DOHH2 (cell line): Measurements from ENCODE around the gene ZBED5.

Source experiments
- H3F3A ChIP-seq: fragments of 200-600 bp; sonication (generic), shearing (Covaris generic); 2 replicates; pipeline ENCODE4 v1.6.0; 2016; ENCODE audit warnings: antibody characterized with exemption, mild to moderate bottlenecking; ENCODE audit not compliant: control insufficient read depth, insufficient read depth
- H3K27ac ChIP-seq: fragments of 200-600 bp; sonication (generic); 2 replicates; pipeline ENCODE4 v1.5.1; 2014; ENCODE audit warnings: low read depth, mild to moderate bottlenecking, low read length, moderate library complexity
- H3K27me3 ChIP-seq: fragments of 200-600 bp; sonication (generic); 2 replicates; pipeline ENCODE4 v1.6.1; 2014; ENCODE audit warnings: mild to moderate bottlenecking, low read length, mixed read lengths; ENCODE audit not compliant: control insufficient read depth
- H3K36me3 ChIP-seq: fragments of 200-600 bp; sonication (generic); 2 replicates; pipeline ENCODE4 v1.6.1; 2014; ENCODE audit warnings: mild to moderate bottlenecking, low read length, moderate library complexity, mixed read lengths; ENCODE audit not compliant: control insufficient read depth
- H3K4me1 ChIP-seq: fragments of 200-600 bp; sonication (generic); 2 replicates; pipeline ENCODE4 v1.6.1; 2014; ENCODE audit warnings: mild to moderate bottlenecking, low read length, mixed read lengths; ENCODE audit not compliant: control insufficient read depth
- H3K4me2 ChIP-seq: fragments of 200-600 bp; sonication (generic); 2 replicates; pipeline ENCODE4 v1.6.0; 2014; ENCODE audit warnings: mild to moderate bottlenecking, low read length, moderate library complexity
- H3K4me3 ChIP-seq: fragments of 200-600 bp; sonication (generic); 2 replicates; pipeline ENCODE4 v1.5.1; 2014; ENCODE audit warnings: mild to moderate bottlenecking, low read length, mixed read lengths
- H3K79me2 ChIP-seq: fragments of 200-600 bp; sonication (generic); 2 replicates; pipeline ENCODE4 v1.6.1; 2014; ENCODE audit warnings: mild to moderate bottlenecking, low read length, mixed read lengths; ENCODE audit not compliant: control insufficient read depth
- H3K9me2 ChIP-seq: fragments of 200-600 bp; sonication (generic); replicated peaks from 2 replicates; pipeline ENCODE4 v1.6.1; 2014; ENCODE audit warnings: mild to moderate bottlenecking, low read length, mixed read lengths; ENCODE audit not compliant: control insufficient read depth
- H3K9me3 ChIP-seq: fragments of 200-600 bp; sonication (generic); 2 replicates; pipeline ENCODE4 v1.6.1; 2014; ENCODE audit warnings: antibody characterized with exemption, low read length, mixed read lengths; ENCODE audit not compliant: control insufficient read depth, insufficient read depth
- H4K20me1 ChIP-seq: fragments of 200-600 bp; sonication (generic); 2 replicates; pipeline ENCODE4 v1.6.0; 2014; ENCODE audit warnings: low read depth, mild to moderate bottlenecking, antibody characterized with exemption, low read length, moderate library complexity; ENCODE audit not compliant: control insufficient read depth, insufficient read depth
- EZH2phosphoT487 ChIP-seq: fragments of 200-600 bp; sonication (generic); IDR thresholded peaks from 2 replicates; pipeline ENCODE4 v1.6.1; 2017; ENCODE audit warnings: borderline replicate concordance, mild to moderate bottlenecking, antibody characterized with exemption, low read length, moderate library complexity, mixed read lengths
- TF ChIP-seq, protein P1 (sequence below): fragments of 200-600 bp; sonication (generic); IDR thresholded peaks from one replicate; pipeline ENCODE4 v1.5.1; 2014; ENCODE audit warnings: antibody characterized with exemption, mild to moderate bottlenecking, low read depth, low read length; ENCODE audit not compliant: poor library complexity, severe bottlenecking

ZBED5 gene

DNA sequence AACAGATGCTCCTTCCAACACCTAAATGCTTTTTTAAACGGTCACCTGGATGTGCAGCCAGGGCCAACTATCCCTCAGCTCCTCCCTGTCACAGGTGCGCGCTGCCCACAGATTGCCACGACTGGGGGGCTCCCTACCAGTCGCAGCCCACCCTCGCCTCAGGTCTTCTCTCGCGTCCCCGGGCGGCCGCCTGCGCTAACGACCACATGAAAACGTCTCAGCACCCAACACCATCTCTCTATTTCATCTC is 469 bp downstream of the ZBED5 start:
- H3K9me3 ChIP-seq, result no peaks in the 10 kb centered on the region
- TF ChIP-seq, protein P1, sequence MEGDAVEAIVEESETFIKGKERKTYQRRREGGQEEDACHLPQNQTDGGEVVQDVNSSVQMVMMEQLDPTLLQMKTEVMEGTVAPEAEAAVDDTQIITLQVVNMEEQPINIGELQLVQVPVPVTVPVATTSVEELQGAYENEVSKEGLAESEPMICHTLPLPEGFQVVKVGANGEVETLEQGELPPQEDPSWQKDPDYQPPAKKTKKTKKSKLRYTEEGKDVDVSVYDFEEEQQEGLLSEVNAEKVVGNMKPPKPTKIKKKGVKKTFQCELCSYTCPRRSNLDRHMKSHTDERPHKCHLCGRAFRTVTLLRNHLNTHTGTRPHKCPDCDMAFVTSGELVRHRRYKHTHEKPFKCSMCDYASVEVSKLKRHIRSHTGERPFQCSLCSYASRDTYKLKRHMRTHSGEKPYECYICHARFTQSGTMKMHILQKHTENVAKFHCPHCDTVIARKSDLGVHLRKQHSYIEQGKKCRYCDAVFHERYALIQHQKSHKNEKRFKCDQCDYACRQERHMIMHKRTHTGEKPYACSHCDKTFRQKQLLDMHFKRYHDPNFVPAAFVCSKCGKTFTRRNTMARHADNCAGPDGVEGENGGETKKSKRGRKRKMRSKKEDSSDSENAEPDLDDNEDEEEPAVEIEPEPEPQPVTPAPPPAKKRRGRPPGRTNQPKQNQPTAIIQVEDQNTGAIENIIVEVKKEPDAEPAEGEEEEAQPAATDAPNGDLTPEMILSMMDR, result peak; percentile 37
- TF ChIP-seq EZH2phosphoT487, result no peak

DNA sequence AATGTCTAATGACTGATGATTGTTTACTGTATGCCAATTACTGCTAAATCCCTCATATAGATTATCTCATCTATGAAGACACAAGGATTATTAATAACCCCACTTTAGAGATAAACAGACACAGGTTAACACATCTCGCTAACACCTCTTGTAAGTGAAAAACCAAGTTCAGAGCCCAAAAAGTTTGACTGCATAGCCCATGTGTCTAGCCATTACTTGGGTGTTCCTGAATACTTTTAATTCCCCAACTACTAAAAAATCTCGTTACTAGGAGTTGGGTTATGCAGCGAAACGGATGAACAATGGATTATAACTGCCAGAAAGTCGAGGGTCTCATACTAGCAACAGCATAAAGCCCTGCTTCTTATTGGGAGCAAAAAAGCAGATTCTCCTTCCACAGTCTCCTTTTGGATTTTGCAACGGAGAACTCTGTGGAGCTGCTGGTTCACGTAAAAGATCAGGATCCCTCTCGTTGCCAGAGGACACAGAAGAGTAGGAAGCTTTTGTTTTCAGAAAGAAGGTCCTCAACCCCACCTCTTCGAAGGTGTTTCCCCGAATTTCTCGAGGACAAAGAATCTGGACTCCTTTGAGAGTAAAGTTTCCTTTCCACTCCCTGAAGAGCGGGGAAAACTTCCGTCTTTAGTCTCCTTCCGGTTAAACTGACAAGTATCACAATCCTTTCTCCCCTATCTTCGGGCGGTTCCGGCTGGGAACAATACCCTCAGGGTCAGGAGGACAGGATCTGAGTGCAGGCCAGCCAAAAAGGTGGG is 979 bp downstream of the ZBED5 start:
- no peaks in the 10 kb centered on the region for H3K9me2 ChIP-seq
- H3K4me2 ChIP-seq, result peak overlapping the region; percentile 94
- no peaks in the 10 kb centered on the region for H4K20me1 ChIP-seq
- H3K4me1 ChIP-seq, result peaks cover 27% of the 10 kb centered on the region
- TF ChIP-seq, protein P1, result no peak
- TF ChIP-seq EZH2phosphoT487, result no peak
- peak overlapping the region; percentile 85 for H3K27ac ChIP-seq
- peaks cover 79% of the 10 kb centered on the region for H3K79me2 ChIP-seq
- no peaks in the 10 kb centered on the region for H3K27me3 ChIP-seq
- H3F3A ChIP-seq, result 0 out of 2 replicates have a peak, but pooled peaks cover 4% of the 10 kb centered on the region
- peaks cover 65% of the 10 kb centered on the region for H3K36me3 ChIP-seq
- no peaks in the 10 kb centered on the region for H3K9me3 ChIP-seq
- H3K4me3 ChIP-seq, result peak overlapping the region; percentile 99

More for the DNA sequence above, 469 bp downstream of the ZBED5 start:
- Histone ChIP-seq H3K27me3 (no peaks in the 10 kb centered on the region), H3K79me2 (peaks cover 76% of the 10 kb centered on the region), H3K27ac (peak overlapping the region; percentile 85), H4K20me1 (no peaks in the 10 kb centered on the region), H3K4me2 (peak overlapping the region; percentile 94), H3K36me3 (peaks cover 60% of the 10 kb centered on the region), H3F3A (0 out of 2 replicates have a peak, but pooled peaks cover 4% of the 10 kb centered on the region), H3K4me3 (peak overlapping the region; percentile 99), H3K9me2 (no peaks in the 10 kb centered on the region), H3K4me1 (peaks cover 32% of the 10 kb centered on the region)

DNA sequence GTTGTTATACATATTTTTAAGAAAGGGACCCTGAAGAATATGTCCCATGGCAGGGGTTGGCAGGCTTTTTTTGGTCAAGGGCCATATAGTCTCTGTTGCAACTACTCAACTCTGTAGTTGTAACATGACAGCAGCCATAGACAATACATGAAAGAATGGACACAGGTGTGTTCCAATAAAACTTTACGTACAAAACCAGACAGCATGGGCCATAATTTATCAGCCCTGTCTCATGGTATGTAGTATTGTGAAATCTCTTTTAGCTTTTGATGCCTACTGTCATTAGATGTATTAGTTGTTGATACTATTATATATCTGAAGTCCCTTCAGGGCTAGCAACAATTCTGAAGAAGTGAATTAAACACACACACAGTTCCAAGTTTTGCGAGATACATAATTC is 2.6 kb downstream of the ZBED5 start:
- Histone ChIP-seq H3K27me3 (no peaks in the 10 kb centered on the region), H3K36me3 (peaks cover 73% of the 10 kb centered on the region), H3K9me3 (no peaks in the 10 kb centered on the region), H3K4me1 (peaks cover 23% of the 10 kb centered on the region), H3K9me2 (no peaks in the 10 kb centered on the region), H3K4me3 (no peak overlapping the region), H4K20me1 (no peaks in the 10 kb centered on the region), H3K27ac (no peak overlapping the region), H3K79me2 (peaks cover 73% of the 10 kb centered on the region), H3K4me2 (no peak overlapping the region), H3F3A (0 out of 2 replicates have a peak, but pooled peaks cover 4% of the 10 kb centered on the region)
- no peak for TF ChIP-seq EZH2phosphoT487
- TF ChIP-seq, protein P1, result no peak
